B cell (primary cell): ENCODE data around the gene DNAH8. TPM values are rescaled to one million over a fixed set of nuclear protein-coding genes. Genes with fewer than 3 reads are reported as not detected.

Experiments used
- ATAC-seq: fragments of 200-7000 bp; cut with Tn5 transposase; one replicate; pipeline ENCODE4 v1.10.0; 2021; ENCODE audit warnings: low read depth, mild to moderate bottlenecking, moderate number of reproducible peaks, moderate library complexity
- CTCF ChIA-PET: fragments of 350-600 bp; sonication (Branson Sonifier 250); formaldehyde crosslinking; loops from one replicate; lab custom pipeline; 2021; ENCODE audit warnings: antibody characterized with exemption, inconsistent platforms; lab: Charles Lee
- POLR2A ChIA-PET: fragments of 350-600 bp; sonication (Branson Sonifier 250); formaldehyde crosslinking; loops from one replicate; lab custom pipeline; 2021; ENCODE audit warnings: antibody characterized with exemption; lab: Charles Lee
- DNase-seq: peaks from one replicate; pipeline ENCODE4 v3.0.0; 2013
- H2AFZ ChIP-seq: 2 replicates; pipeline ENCODE4 v1.6.1; 2012; ENCODE audit warnings: mild to moderate bottlenecking, low read depth, low read length; ENCODE audit not compliant: insufficient read depth, poor library complexity, severe bottlenecking
- H3K27ac ChIP-seq, 2 donors: 1 replicate in 1 of 2; 2 replicates in 1 of 2; pipeline ENCODE4 v1.5.1; 2012 to 2013; ENCODE audit warnings: low read length in 2 of 2, mild to moderate bottlenecking in 2 of 2, moderate library complexity in 1 of 2
- H3K27me3 ChIP-seq, 4 experiments: fragments of 200-600 bp in 1 of 4; sonication (generic) in 1 of 4; replicated peaks in 1 of 4; 1 replicate in 2 of 4; 2 replicates in 2 of 4; pipeline versions ENCODE4 v1.6.1 to v1.7.0; 2013 to 2016; ENCODE audit warnings: low read length in 3 of 4, mild to moderate bottlenecking in 2 of 4, mixed read lengths in 1 of 4, moderate library complexity in 1 of 4; ENCODE audit not compliant: insufficient read depth in 4 of 4, control insufficient read depth in 3 of 4; ENCODE audit errors: control extremely low read depth in 1 of 4
- H3K36me3 ChIP-seq, 2 experiments: replicated peaks in 1 of 2; 1 replicate in 1 of 2; 2 replicates in 1 of 2; pipeline versions ENCODE4 v1.6.1 to v1.7.1; 2013; ENCODE audit warnings: low read length in 1 of 2; ENCODE audit not compliant: insufficient read depth in 2 of 2, control insufficient read depth in 1 of 2; ENCODE audit errors: control extremely low read depth in 1 of 2, extremely low read depth in 1 of 2
- H3K4me1 ChIP-seq, 2 donors: fragments of 200-600 bp in 1 of 2; sonication (generic) in 1 of 2; 1 replicate in 1 of 2; 2 replicates in 1 of 2; pipeline versions ENCODE4 v1.5.1 to v1.6.1; 2013 to 2017; ENCODE audit warnings: low read length in 2 of 2; ENCODE audit not compliant: control insufficient read depth in 2 of 2, insufficient read depth in 2 of 2
- H3K4me2 ChIP-seq: replicated peaks from 2 replicates; pipeline ENCODE3; 2012; ENCODE audit warnings: mild to moderate bottlenecking, low read depth, low read length; ENCODE audit not compliant: poor library complexity, severe bottlenecking
- H3K4me3 ChIP-seq, 5 experiments: fragments of 200-600 bp in 1 of 5; sonication (generic) in 1 of 5; 1 replicate in 3 of 5; 2 replicates in 2 of 5; pipeline versions ENCODE4 v1.5.1 to v1.7.0; 2011 to 2016; ENCODE audit warnings: low read length in 4 of 5, mild to moderate bottlenecking in 4 of 5, low read depth in 2 of 5, control low read depth in 1 of 5, moderate library complexity in 1 of 5; ENCODE audit not compliant: insufficient read depth in 1 of 5; ENCODE audit errors: control extremely low read depth in 1 of 5, extremely low read depth in 1 of 5
- H3K79me2 ChIP-seq: fragments of 200-600 bp; sonication (generic); one replicate; pipeline ENCODE4 v1.6.0; 2016; ENCODE audit warnings: low read length; ENCODE audit not compliant: control insufficient read depth, insufficient read depth
- H3K9ac ChIP-seq: fragments of 200-600 bp; sonication (generic); 2 replicates; pipeline ENCODE4 v1.6.1; 2017; ENCODE audit warnings: mild to moderate bottlenecking, low read length, moderate library complexity
- H3K9me3 ChIP-seq, 3 donors: one replicate each; pipeline versions ENCODE4 v1.6.1 to v1.7.1; 2013; ENCODE audit warnings: low read length in 2 of 3; ENCODE audit not compliant: control insufficient read depth in 2 of 3, insufficient read depth in 1 of 3; ENCODE audit errors: control extremely low read depth in 1 of 3
- H4K20me1 ChIP-seq: 2 replicates; pipeline ENCODE4 v1.6.0; 2012; ENCODE audit warnings: mild to moderate bottlenecking, low read length; ENCODE audit not compliant: insufficient read depth, control insufficient read depth, poor library complexity, severe bottlenecking
- H3K27ac Mint-ChIP-seq: one replicate; pipeline ENCODE4 v1.8.0; 2021; ENCODE audit warnings: mixed read lengths
- H3K27me3 Mint-ChIP-seq: one replicate; pipeline ENCODE4 v1.8.0; 2021; ENCODE audit warnings: mixed read lengths
- H3K4me1 Mint-ChIP-seq: one replicate; pipeline ENCODE4 v1.8.0; 2021; ENCODE audit warnings: mixed read lengths
- H3K4me3 Mint-ChIP-seq: one replicate; pipeline ENCODE4 v1.8.0; 2021; ENCODE audit warnings: mixed read lengths
- H3K9me3 Mint-ChIP-seq: one replicate; pipeline ENCODE4 v1.8.0; 2022; ENCODE audit warnings: mixed read lengths; ENCODE audit not compliant: insufficient read depth
- EZH2 ChIP-seq: IDR thresholded peaks from 2 replicates; pipeline ENCODE4 v1.6.1; 2012; ENCODE audit warnings: borderline replicate concordance, low read depth, mild to moderate bottlenecking, moderate library complexity, low read length; ENCODE audit not compliant: insufficient read depth, poor library complexity, severe bottlenecking
- WGBS: methylation state at CpG from one replicate; pipeline ENCODE4 v1.1.5; 2013; ENCODE audit warnings: missing lambda C conversion rate; ENCODE audit not compliant: insufficient coverage; 5-methylcytosine and 5-hydroxymethylcytosine counted together
- intact Hi-C: fragments of 100-400 bp; cut with micrococcal nuclease; formaldehyde crosslinking; loops from one replicate; pipeline ENCODE4 v1.10.0; 2022
- polyA plus RNA-seq: library from polyadenylated mRNA; depleted of rRNA; stranded (reverse); fragments of >200 nt; gene quantifications from 2 replicates; pipeline ENCODE4 v1.2.3, GENCODE V29; 2012
- total RNA-seq, 2 donors: library from RNA; stranded (reverse); fragments of 120-200 nt in 1 of 2; gene quantifications; 1 replicate in 1 of 2; 2 replicates in 1 of 2; pipeline versions ENCODE4 v1.2.3 to v1.2.4, GENCODE V29; 2013 to 2022
- TF ChIP-seq, protein P1 (sequence below): fragments of 200-600 bp; IDR thresholded peaks from one replicate; pipeline ENCODE4 v1.8.0; 2022; ENCODE audit warnings: antibody characterized with exemption, mild to moderate bottlenecking

Gene DNAH8
- total and polyA plus RNA-seq, 2 donors (not counting 1 experiment from before 2014, with no cell fraction given) = 0.69 to 1.1 TPM

DNA sequence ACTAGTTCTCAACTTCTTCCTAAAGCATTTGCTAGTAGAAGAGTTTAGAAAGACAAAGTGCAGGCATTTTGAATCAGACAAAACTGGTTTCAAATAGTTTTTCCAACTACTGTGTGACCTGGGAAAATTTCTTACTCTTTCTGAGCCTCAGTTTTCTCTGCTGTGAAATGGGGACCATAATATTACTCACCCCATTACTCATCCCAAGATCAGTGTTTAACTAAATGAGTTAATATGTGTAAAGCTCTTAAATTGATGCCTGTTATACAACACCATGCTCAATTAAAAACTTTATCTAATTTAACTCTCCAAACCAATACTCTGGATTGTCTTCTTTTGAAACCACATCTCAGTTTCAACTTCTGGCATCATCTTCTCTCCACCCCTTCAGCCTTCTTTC lies 87.4 kb downstream of the DNAH8 start:
- no peak overlapping the region for H3K9ac ChIP-seq

DNA sequence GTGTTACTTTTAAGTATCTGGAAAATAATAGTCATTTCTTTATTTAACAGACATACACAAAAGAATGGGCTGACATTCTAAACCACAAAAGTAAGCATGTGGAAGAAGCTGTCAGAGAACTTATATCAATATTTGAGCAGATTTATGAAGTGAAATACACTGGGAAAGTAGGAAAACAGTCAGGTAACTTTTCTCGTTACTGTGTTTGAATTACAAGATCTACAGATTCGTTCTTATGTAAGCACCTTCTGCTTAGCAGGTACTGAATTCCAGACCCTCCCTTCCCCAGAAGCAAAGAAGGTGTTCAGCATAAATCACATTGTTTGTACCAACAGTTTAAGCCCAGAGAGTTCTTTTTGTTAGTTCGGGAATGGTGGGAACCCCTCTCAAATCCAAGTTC lies 88.0 kb downstream of the DNAH8 start:
- no peaks in the 10 kb centered on the region for H3K4me1 ChIP-seq
- H3K4me3 ChIP-seq = no peak overlapping the region
- ATAC-seq = no peak
- Mint-ChIP-seq H3K9me3 (no peaks in the 10 kb centered on the region), H3K27me3 (no peaks in the 10 kb centered on the region), H3K4me3 (no peak overlapping the region), H3K27ac (no peak overlapping the region), H3K4me1 (peaks cover 2% of the 10 kb centered on the region)
- H3K27ac ChIP-seq = no peak overlapping the region
- ChIA-PET CTCF (no interaction called here), POLR2A (no interaction called here)
- H3K9ac ChIP-seq = no peak overlapping the region
- no peak for DNase-seq
- H3K4me2 ChIP-seq = no peak overlapping the region
- no peak overlapping the region for H2AFZ ChIP-seq
- no peaks in the 10 kb centered on the region for H3K36me3 ChIP-seq
- H3K9me3 ChIP-seq = no peaks in the 10 kb centered on the region
- no peaks in the 10 kb centered on the region for H3K79me2 ChIP-seq
- TF ChIP-seq, protein P1, sequence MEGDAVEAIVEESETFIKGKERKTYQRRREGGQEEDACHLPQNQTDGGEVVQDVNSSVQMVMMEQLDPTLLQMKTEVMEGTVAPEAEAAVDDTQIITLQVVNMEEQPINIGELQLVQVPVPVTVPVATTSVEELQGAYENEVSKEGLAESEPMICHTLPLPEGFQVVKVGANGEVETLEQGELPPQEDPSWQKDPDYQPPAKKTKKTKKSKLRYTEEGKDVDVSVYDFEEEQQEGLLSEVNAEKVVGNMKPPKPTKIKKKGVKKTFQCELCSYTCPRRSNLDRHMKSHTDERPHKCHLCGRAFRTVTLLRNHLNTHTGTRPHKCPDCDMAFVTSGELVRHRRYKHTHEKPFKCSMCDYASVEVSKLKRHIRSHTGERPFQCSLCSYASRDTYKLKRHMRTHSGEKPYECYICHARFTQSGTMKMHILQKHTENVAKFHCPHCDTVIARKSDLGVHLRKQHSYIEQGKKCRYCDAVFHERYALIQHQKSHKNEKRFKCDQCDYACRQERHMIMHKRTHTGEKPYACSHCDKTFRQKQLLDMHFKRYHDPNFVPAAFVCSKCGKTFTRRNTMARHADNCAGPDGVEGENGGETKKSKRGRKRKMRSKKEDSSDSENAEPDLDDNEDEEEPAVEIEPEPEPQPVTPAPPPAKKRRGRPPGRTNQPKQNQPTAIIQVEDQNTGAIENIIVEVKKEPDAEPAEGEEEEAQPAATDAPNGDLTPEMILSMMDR = no peak
- no peak for TF ChIP-seq EZH2
- peaks cover 0 to 7% (median 2%) of the 10 kb centered on the region in 4 experiments for H3K27me3 ChIP-seq
- H4K20me1 ChIP-seq = no peaks in the 10 kb centered on the region
- intact Hi-C loops = no loop called here
- WGBS = no CpG with 5 or more reads among the region's 3 CpGs

More for the DNA sequence above, 87.4 kb downstream of the DNAH8 start:
- H3K27me3 ChIP-seq = peaks cover 0 to 7% (median 2%) of the 10 kb centered on the region in 4 experiments
- no peak overlapping the region for H3K27ac Mint-ChIP-seq
- H3K27me3 Mint-ChIP-seq = peaks cover 2% of the 10 kb centered on the region
- TF ChIP-seq, protein P1 = no peak
- TF ChIP-seq EZH2 = no peak
- H3K79me2 ChIP-seq = no peaks in the 10 kb centered on the region
- CTCF ChIA-PET = no interaction called here
- H3K9me3 ChIP-seq = no peaks in the 10 kb centered on the region
- peaks cover 2% of the 10 kb centered on the region for H3K4me1 Mint-ChIP-seq
- H3K9me3 Mint-ChIP-seq = no peaks in the 10 kb centered on the region
- no peaks in the 10 kb centered on the region for H3K36me3 ChIP-seq
- H3K4me3 Mint-ChIP-seq = no peak overlapping the region
- POLR2A ChIA-PET = no interaction called here
- no peak overlapping the region for H3K4me2 ChIP-seq
- H3K4me3 ChIP-seq = no peak overlapping the region
- no peak for DNase-seq
- H3K4me1 ChIP-seq = no peaks in the 10 kb centered on the region
- H3K27ac ChIP-seq = no peak overlapping the region
- H4K20me1 ChIP-seq = no peaks in the 10 kb centered on the region
- intact Hi-C loops = no loop called here
- ATAC-seq = no peak
- no peak overlapping the region for H2AFZ ChIP-seq
